HepG2 (cell line): ENCODE measurements around the gene ACTG2. TPM values are rescaled to one million over a fixed set of nuclear protein-coding genes. Genes with fewer than 3 reads are reported as not detected.

Experiments
- ATAC-seq: fragments of 200-7000 bp; cut with Tn5 transposase; 3 replicates; pipeline ENCODE4 v1.9.1; 2020; ENCODE audit warnings: mild to moderate bottlenecking, moderate library complexity
- BruUV-seq: library from RNA; stranded (reverse); fragments of 400-500 nt; replicated peaks from 2 replicates; lab custom pipeline; 2021; lab: Mats Ljungman, UMichigan
- CTCF ChIA-PET: fragments of 300-600 bp; formaldehyde crosslinking; extraction: SDS; loops from one replicate; lab custom pipeline; 2021; ENCODE audit warnings: low total read pairs, inconsistent platforms, low intra/inter-chr PET ratio; lab: Yijun Ruan, JAX
- POLR2A ChIA-PET: fragments of 350-600 bp; sonication (Branson Sonifier 250); formaldehyde crosslinking; loops from one replicate; lab custom pipeline; 2020; ENCODE audit warnings: antibody characterized with exemption, inconsistent platforms; lab: Yijun Ruan, JAX
- DNase-seq: peaks from one replicate; pipeline ENCODE4 v3.0.0-alpha.2; 2015; ENCODE audit warnings: low spot score
- FAIRE-seq: peaks from 3 replicates; lab custom pipeline; 2011; peaks lifted over from hg19 to GRCh38; lab: Jason Lieb, UNC
- H2AFZ ChIP-seq: one replicate; pipeline ENCODE4 v1.6.1; 2011; ENCODE audit warnings: low read length, inconsistent platforms
- H3K27ac ChIP-seq: fragments of 300-600 bp; 3 replicates; pipeline ENCODE4 v1.8.0; 2011; ENCODE audit warnings: mixed run types, mild to moderate bottlenecking, mixed read lengths, low read length, inconsistent platforms; ENCODE audit not compliant: insufficient read depth; ENCODE audit errors: extremely low read length
- H3K27me3 ChIP-seq, 2 experiments: fragments of 200-600 bp in 1 of 2; 2 replicates in 1 of 2; 3 replicates in 1 of 2; pipeline versions ENCODE4 v1.6.0 to v1.8.0; 2011; ENCODE audit warnings: low read length in 2 of 2, mild to moderate bottlenecking in 2 of 2, moderate library complexity in 2 of 2, inconsistent platforms in 1 of 2; ENCODE audit not compliant: insufficient read depth in 2 of 2, control insufficient read depth in 1 of 2
- H3K36me3 ChIP-seq, 2 experiments: fragments of 200-600 bp in 1 of 2; replicated peaks in 1 of 2; 2 replicates in 1 of 2; 3 replicates in 1 of 2; pipeline versions ENCODE4 v1.5.1 to v1.8.0; 2011; ENCODE audit warnings: low read length in 2 of 2, inconsistent platforms in 1 of 2; ENCODE audit not compliant: insufficient read depth in 2 of 2, control insufficient read depth in 1 of 2
- H3K4me1 ChIP-seq: 2 replicates; pipeline ENCODE4 v1.5.1; 2012; ENCODE audit warnings: low read length, inconsistent platforms; ENCODE audit not compliant: insufficient read depth
- H3K4me2 ChIP-seq: 2 replicates; pipeline ENCODE4 v1.6.0; 2011; ENCODE audit warnings: low read depth, low read length, inconsistent platforms
- H3K4me3 ChIP-seq, 3 experiments: fragments of 200-600 bp in 1 of 3; sonication (generic), shearing (Covaris generic) in 1 of 3; replicated peaks in 1 of 3; 2 replicates each; pipeline ENCODE4 v1.5.1; 2011 to 2016; ENCODE audit warnings: low read length in 3 of 3, inconsistent platforms in 2 of 3, low read depth in 2 of 3, mild to moderate bottlenecking in 2 of 3, control low read depth in 1 of 3, mixed read lengths in 1 of 3; ENCODE audit not compliant: insufficient read depth in 1 of 3
- H3K79me2 ChIP-seq: one replicate; pipeline ENCODE4 v1.6.1; 2011; ENCODE audit warnings: low read length, inconsistent platforms; ENCODE audit not compliant: insufficient read depth
- H3K9ac ChIP-seq: 2 replicates; pipeline ENCODE4 v1.6.0; 2011; ENCODE audit warnings: mild to moderate bottlenecking, low read depth, low read length, inconsistent platforms; ENCODE audit not compliant: insufficient read depth
- H3K9me3 ChIP-seq: 2 replicates; pipeline ENCODE4 v1.5.1; 2012; ENCODE audit warnings: mild to moderate bottlenecking, low read length
- H4K20me1 ChIP-seq: 2 replicates; pipeline ENCODE4 v1.6.0; 2011; ENCODE audit warnings: inconsistent platforms, mild to moderate bottlenecking, low read length, moderate library complexity; ENCODE audit not compliant: insufficient read depth
- AHDC1 ChIP-seq: sonication (generic); formaldehyde crosslinking; IDR thresholded peaks from 2 replicates; pipeline ENCODE4 v1.5.1; 2020; ENCODE audit warnings: mild to moderate bottlenecking, missing genetic modification reagents, borderline replicate concordance
- BCL6 ChIP-seq: IDR thresholded peaks from 2 replicates; pipeline ENCODE4 v1.6.1; 2016; ENCODE audit warnings: missing genetic modification reagents, missing compliant biosample characterization
- HNF1A ChIP-seq, 2 experiments: sonication (generic) in 1 of 2; formaldehyde crosslinking in 1 of 2; IDR thresholded peaks; 2 replicates each; pipeline versions ENCODE4 v1.4.0 to v1.6.1; 2016 to 2020; ENCODE audit warnings: borderline replicate concordance in 1 of 2, low read depth in 1 of 2, mild to moderate bottlenecking in 1 of 2, missing genetic modification reagents in 1 of 2
- NR1H2 ChIP-seq: sonication (generic); formaldehyde crosslinking; IDR thresholded peaks from 2 replicates; pipeline ENCODE4 v1.8.1; 2022; ENCODE audit warnings: low read depth, missing genetic modification reagents, borderline replicate concordance
- PAXIP1 ChIP-seq: sonication (generic); formaldehyde crosslinking; conservative IDR thresholded peaks from 2 replicates; pipeline ENCODE4 v1.4.0; 2020; ENCODE audit warnings: mild to moderate bottlenecking, missing genetic modification reagents, moderate library complexity
- ZBTB34 ChIP-seq: sonication (generic); formaldehyde crosslinking; IDR thresholded peaks from 2 replicates; pipeline ENCODE4 v1.8.0; 2022; ENCODE audit warnings: mild to moderate bottlenecking, missing genetic modification reagents
- WGBS: methylation state at CpG from one replicate; pipeline ENCODE4 v1.1.6; 2017; ENCODE audit warnings: low lambda C conversion rate; 5-methylcytosine and 5-hydroxymethylcytosine counted together
- in situ Hi-C: cut with HindIII; loops from 2 replicates; pipeline ENCODE4 v1.10.0; 2017; ENCODE audit warnings: low pct_unique_long_range_greater_than_20kb; ENCODE audit not compliant: extremely low pct_ligation_motif_present
- intact Hi-C: fragments of 100-400 bp; cut with micrococcal nuclease; formaldehyde crosslinking; loops from one replicate; pipeline ENCODE4 v1.10.0; 2022; ENCODE audit not compliant: unreplicated experiment
- polyA plus RNA-seq, 8 experiments: library from polyadenylated mRNA; depleted of rRNA in 3 of 8; stranded (reverse) in 7 of 8; unstranded in 1 of 8; fragments of >200 nt; fragmentation: Illumina TruSeq in 4 of 8; extraction: Trizol in 4 of 8; gene quantifications; 2 replicates each; pipeline versions ENCODE4 v1.2.1 to v1.2.3, GENCODE V29; 2011 to 2016; ENCODE audit warnings: low read depth in 4 of 8, missing spikeins in 1 of 8, mixed read lengths in 1 of 8; ENCODE audit not compliant: insufficient read depth in 1 of 8
- total RNA-seq, 5 experiments: library from RNA; depleted of rRNA; stranded (reverse); fragments of >200 nt; fragmentation: Illumina TruSeq; extraction: Trizol; gene quantifications; 2 replicates each; pipeline ENCODE4 v1.2.3, GENCODE V29; 2016; ENCODE audit warnings: low read depth in 1 of 5

ACTG2 gene
- total and polyA plus RNA-seq, 2 of the 13 experiments (the other 11 are each of a cell fraction or from before 2014, with no cell fraction given) = 0.13 TPM; not detected in 1

GRCh38 chr2:73963385-73964120 is 70.7 kb downstream of the ACTG2 start:
- WGBS = 51% methylated on average over 13 of the region's 13 CpGs
- H2AFZ ChIP-seq = no peak overlapping the region
- H3K79me2 ChIP-seq = no peaks in the 10 kb centered on the region
- in situ Hi-C loops (no loop called here), intact Hi-C loops (no loop called here)
- no peak overlapping the region for H3K27ac ChIP-seq
- H3K9ac ChIP-seq = no peak overlapping the region
- FAIRE-seq (peak; percentile 18), ATAC-seq (peak; percentile 52), DNase-seq (no peak)
- POLR2A ChIA-PET = no interaction called here
- no TSS peak for BruUV-seq
- H3K9me3 ChIP-seq = peaks cover 6% of the 10 kb centered on the region; the same call in 1 of the 2 replicates
- H3K4me2 ChIP-seq = peak overlapping the region; percentile 32
- peaks cover 26% of the 10 kb centered on the region for H3K4me1 ChIP-seq
- no peaks in the 10 kb centered on the region; a peak in 1 of 5 replicates for H3K27me3 ChIP-seq
- CTCF ChIA-PET = no interaction called here
- no peak overlapping the region for H3K4me3 ChIP-seq
- peaks cover 0 to 11% of the 10 kb centered on the region in 2 experiments; a peak in 4 of 5 replicates for H3K36me3 ChIP-seq
- H4K20me1 ChIP-seq = no peaks in the 10 kb centered on the region
- TF ChIP-seq HNF1A (IDR thresholded peaks at IDR 0.05; ENCODE audit: low read depth) (peak; percentile 11; the same call in 1 of the 2 replicates), HNF1A (CRISPR knock-in tag; IDR thresholded peaks at IDR 0.05; ENCODE audit: borderline replicate concordance) (no peak), AHDC1 (peak; percentile 25; the same call in 1 of the 2 replicates), NR1H2 (CRISPR knock-in tag) (no peak), PAXIP1 (peak; percentile 18; the same call in 1 of the 2 replicates), ZBTB34 (CRISPR knock-in tag) (0 out of 2 replicates have a peak, but pooled peaks have one; percentile 26), BCL6 (CRISPR knock-in tag) (peak; percentile 88)
